Activated naive CD4-positive, alpha-beta T cell treated with anti-CD3 and anti-CD28 coated beads for 36 hours (primary cell): ENCODE measurements around the gene ZNF827. TPM values are rescaled to one million over a fixed set of nuclear protein-coding genes. Genes with fewer than 3 reads are reported as not detected.

Experiments
- CTCF ChIA-PET: fragments of 350-600 bp; sonication (Branson Sonifier 250); formaldehyde crosslinking; loops from one replicate; lab custom pipeline; 2021; ENCODE audit warnings: antibody characterized with exemption; lab: Charles Lee
- DNase-seq: peaks from one replicate; pipeline ENCODE4 v3.0.0-alpha.2; 2020
- H3K27ac Mint-ChIP-seq: one replicate; pipeline ENCODE4 v1.8.0; 2021; ENCODE audit warnings: mild to moderate bottlenecking, mixed read lengths
- H3K27me3 Mint-ChIP-seq: one replicate; pipeline ENCODE4 v1.8.0; 2021; ENCODE audit warnings: low read depth, mixed read lengths
- H3K36me3 Mint-ChIP-seq: one replicate; pipeline ENCODE4 v1.8.0; 2021; ENCODE audit warnings: low read depth, mixed read lengths
- H3K4me1 Mint-ChIP-seq: one replicate; pipeline ENCODE4 v1.8.0; 2021; ENCODE audit warnings: low read depth, mixed read lengths
- H3K4me3 Mint-ChIP-seq: one replicate; pipeline ENCODE4 v1.8.0; 2021; ENCODE audit warnings: mild to moderate bottlenecking, moderate library complexity, mixed read lengths
- H3K9me3 Mint-ChIP-seq: one replicate; pipeline ENCODE4 v1.8.0; 2021; ENCODE audit warnings: mixed read lengths
- intact Hi-C: fragments of 100-400 bp; cut with micrococcal nuclease; formaldehyde crosslinking; loops from one replicate; pipeline ENCODE4 v1.15.1; 2023
- total RNA-seq, 2 experiments: library from RNA; stranded (reverse); gene quantifications; one replicate each; pipeline ENCODE4 v1.2.3, GENCODE V29; 2021

The ZNF827 gene
- total RNA-seq, 2 experiments from 2014 or later, result 15.6 to 17.5 TPM

DNA sequence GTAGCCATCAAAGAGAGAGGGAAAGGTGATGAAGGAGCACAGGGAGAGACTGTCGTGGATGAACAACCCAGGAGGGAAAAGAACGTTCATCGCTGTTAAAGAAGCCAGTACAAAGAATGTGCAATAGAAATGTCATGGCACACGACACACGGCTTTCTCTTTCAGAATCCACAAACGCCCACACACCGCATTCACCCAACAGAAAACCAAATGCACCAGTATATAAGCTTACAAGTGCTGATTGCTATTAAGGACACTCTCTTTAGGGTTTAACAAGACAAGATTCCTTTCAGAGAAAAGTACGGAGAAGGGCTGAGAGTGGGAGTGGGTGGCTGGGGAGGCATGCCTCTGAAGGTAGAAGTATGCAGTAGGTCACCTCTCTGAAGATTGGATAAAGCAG, 178.4 kb downstream of the ZNF827 start:
- H3K36me3 Mint-ChIP-seq, result peaks cover 48% of the 10 kb centered on the region
- intact Hi-C loops, result no loop called here
- H3K27me3 Mint-ChIP-seq, result no peaks in the 10 kb centered on the region
- CTCF ChIA-PET, result no interaction called here
- no peaks in the 10 kb centered on the region for H3K9me3 Mint-ChIP-seq
- no peak overlapping the region for H3K27ac Mint-ChIP-seq
- H3K4me1 Mint-ChIP-seq, result peaks cover 7% of the 10 kb centered on the region
- DNase-seq, result no peak
- no peak overlapping the region for H3K4me3 Mint-ChIP-seq

DNA sequence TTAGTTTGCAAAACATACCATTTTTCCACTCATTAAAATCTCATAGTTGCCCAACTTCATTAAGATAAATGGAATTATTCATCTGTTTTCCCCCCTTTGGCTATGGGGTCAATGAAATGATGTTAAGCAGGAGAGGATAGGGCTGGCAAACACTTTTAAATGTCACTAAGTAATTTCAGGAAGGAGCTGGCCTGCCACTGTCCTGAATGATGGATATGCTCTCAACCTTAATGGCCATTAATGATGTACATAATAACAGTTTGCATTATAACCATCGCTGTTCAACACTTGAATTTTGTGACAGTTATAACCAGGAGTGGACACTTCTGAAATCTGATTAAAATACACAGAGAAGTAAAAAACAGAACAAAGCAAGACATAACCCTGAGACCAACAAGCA, 181.4 kb downstream of the ZNF827 start:
- no peaks in the 10 kb centered on the region for H3K27me3 Mint-ChIP-seq
- H3K36me3 Mint-ChIP-seq, result peaks cover 25% of the 10 kb centered on the region
- DNase-seq, result no peak
- intact Hi-C loops, result no loop called here
- no peaks in the 10 kb centered on the region for H3K9me3 Mint-ChIP-seq
- no peak overlapping the region for H3K27ac Mint-ChIP-seq
- H3K4me3 Mint-ChIP-seq, result no peak overlapping the region
- CTCF ChIA-PET, result interaction anchor here (1.0 kb wide), 1 partner anchor 51 kb away, joined by 3 read pairs; no protein-coding TSS in a partner anchor
- peaks cover 7% of the 10 kb centered on the region for H3K4me1 Mint-ChIP-seq

DNA sequence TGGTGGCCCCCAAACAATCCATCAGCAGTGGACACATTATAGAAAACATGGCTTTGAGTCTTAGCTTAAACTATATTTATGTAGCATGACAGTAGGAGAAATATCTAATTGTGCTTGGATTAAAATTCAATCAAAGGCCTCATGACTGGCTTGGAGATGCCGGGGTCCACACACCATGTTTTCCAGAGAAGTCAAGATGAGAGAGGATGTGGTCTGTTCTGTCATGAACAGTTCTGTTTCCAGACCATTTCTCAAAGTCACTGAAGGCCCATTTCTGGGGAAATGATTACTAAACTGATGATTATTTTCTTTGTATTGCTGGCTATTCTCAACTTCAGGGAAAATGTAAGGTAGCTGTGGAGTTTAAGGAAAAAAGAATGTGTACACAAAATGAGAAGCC, 182.4 kb downstream of the ZNF827 start:
- Mint-ChIP-seq H3K27ac (no peak overlapping the region), H3K9me3 (no peaks in the 10 kb centered on the region), H3K36me3 (peaks cover 20% of the 10 kb centered on the region), H3K4me1 (peaks cover 7% of the 10 kb centered on the region), H3K27me3 (peaks cover 2% of the 10 kb centered on the region), H3K4me3 (no peak overlapping the region)
- intact Hi-C loops, result no loop called here
- CTCF ChIA-PET, result interaction anchor here (0.5 to 1.0 kb wide), 2 partner anchors 25 to 52 kb away, joined by 3 read pairs; no protein-coding TSS in a partner anchor
- DNase-seq, result no peak

DNA sequence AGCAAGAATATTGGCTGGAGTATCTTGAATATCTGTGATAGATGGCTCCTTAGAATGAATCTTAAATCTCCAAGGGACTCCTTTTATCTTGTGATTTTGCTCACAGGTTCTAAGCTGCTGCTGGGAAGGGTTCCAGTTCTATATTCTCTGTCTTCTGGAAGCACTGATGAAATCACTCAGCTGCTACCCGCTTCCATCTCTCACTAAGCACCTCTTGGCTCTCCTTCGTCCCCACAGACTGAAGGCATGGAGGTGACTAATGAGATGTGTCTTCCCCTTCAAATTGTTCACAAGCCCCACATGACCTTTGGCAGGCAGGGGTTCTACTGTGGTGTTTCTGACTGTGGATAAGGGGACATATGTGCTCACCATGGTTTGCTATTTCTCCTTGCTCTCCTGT, 182.8 kb downstream of the ZNF827 start:
- H3K27me3 Mint-ChIP-seq, result peaks cover 6% of the 10 kb centered on the region
- H3K4me3 Mint-ChIP-seq, result no peak overlapping the region
- H3K4me1 Mint-ChIP-seq, result peaks cover 7% of the 10 kb centered on the region
- intact Hi-C loops, result no loop called here
- no peak for DNase-seq
- H3K9me3 Mint-ChIP-seq, result no peaks in the 10 kb centered on the region
- CTCF ChIA-PET, result interaction anchor here (0.5 kb wide), 1 partner anchor 26 kb away, joined by 3 read pairs; no protein-coding TSS in a partner anchor
- peaks cover 17% of the 10 kb centered on the region for H3K36me3 Mint-ChIP-seq
- no peak overlapping the region for H3K27ac Mint-ChIP-seq

DNA sequence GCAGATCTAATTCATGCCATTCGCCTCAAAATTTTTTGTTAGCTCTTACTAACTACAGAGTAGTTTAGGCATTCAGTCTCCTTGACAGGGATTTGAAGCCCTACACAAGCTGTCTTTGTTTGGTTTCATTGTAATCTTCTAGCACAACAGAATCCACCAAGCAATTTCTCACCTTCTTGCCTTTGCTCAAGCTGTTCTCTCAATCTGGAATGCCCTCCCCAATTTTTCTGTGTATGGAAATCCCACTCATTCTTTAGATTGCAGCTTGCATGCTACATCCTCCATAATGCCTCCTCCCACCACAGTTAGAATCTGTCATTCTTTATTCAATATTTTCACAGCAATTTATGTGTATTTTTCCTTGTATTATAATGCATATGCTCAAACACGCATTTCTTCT, 195.0 kb downstream of the ZNF827 start:
- intact Hi-C loops, result no loop called here
- H3K9me3 Mint-ChIP-seq, result no peaks in the 10 kb centered on the region
- CTCF ChIA-PET, result interaction anchor here (0.6 kb wide), 1 partner anchor 511 kb away, joined by 3 read pairs; no protein-coding TSS in a partner anchor
- peaks cover 25% of the 10 kb centered on the region for H3K27me3 Mint-ChIP-seq
- no peaks in the 10 kb centered on the region for H3K4me1 Mint-ChIP-seq
- no peaks in the 10 kb centered on the region for H3K36me3 Mint-ChIP-seq
- no peak overlapping the region for H3K4me3 Mint-ChIP-seq
- no peak overlapping the region for H3K27ac Mint-ChIP-seq
- no peak for DNase-seq

DNA sequence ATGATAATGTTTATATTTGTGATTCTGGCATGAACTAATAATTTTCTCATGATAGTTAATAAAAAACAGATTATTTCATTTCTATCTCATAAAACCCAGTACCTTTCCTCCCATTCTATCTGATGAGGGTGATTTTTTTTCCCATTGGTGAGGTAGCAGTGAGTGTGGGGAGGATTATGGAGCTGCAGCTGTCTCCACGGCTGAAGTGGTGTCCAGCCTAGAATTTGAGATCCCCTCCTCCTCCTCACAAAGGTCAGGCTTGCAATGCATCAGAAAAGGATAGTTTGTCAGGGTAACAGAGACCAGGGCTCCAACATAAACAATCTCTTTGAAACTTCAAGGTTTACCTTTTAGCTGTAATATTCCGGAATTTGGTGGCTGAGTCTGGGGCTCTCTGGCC, 197.8 kb downstream of the ZNF827 start:
- no peak for DNase-seq
- Mint-ChIP-seq H3K27me3 (peaks cover 10% of the 10 kb centered on the region), H3K36me3 (no peaks in the 10 kb centered on the region), H3K9me3 (no peaks in the 10 kb centered on the region), H3K27ac (no peak overlapping the region), H3K4me1 (no peaks in the 10 kb centered on the region), H3K4me3 (no peak overlapping the region)
- intact Hi-C loops, result no loop called here
- CTCF ChIA-PET, result no interaction called here

DNA sequence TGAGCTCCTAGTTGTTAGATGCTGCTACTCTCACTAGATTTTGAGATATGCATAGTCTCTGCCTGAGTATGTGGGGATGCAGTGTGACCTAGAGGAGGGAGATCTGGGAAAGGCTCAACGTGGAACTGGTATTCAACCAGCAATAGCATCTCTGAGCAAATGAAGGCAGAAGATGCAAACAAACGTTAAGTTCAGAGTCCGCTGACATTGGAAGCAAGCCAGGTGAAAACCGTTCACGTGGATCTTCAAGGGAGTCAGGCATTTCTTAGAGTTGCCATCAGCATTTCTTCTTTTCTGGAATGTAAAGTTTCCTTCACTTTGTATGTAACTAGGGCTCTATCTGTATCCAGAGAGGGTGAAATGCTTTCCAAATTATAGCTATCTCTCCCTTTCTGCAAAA, 198.8 kb downstream of the ZNF827 start:
- Mint-ChIP-seq H3K4me1 (no peaks in the 10 kb centered on the region), H3K4me3 (no peak overlapping the region), H3K36me3 (no peaks in the 10 kb centered on the region), H3K27ac (no peak overlapping the region), H3K27me3 (peaks cover 5% of the 10 kb centered on the region), H3K9me3 (no peaks in the 10 kb centered on the region)
- intact Hi-C loops, result loop anchor here (10.0 kb wide), 1 partner anchor 255 kb away; the partner anchor contains the start of gene SMAD1
- DNase-seq, result no peak
- CTCF ChIA-PET, result interaction anchor here (0.6 to 1.5 kb wide), 2 partner anchors 16 to 77 kb away, joined by 3 to 5 read pairs; no protein-coding TSS in a partner anchor

DNA sequence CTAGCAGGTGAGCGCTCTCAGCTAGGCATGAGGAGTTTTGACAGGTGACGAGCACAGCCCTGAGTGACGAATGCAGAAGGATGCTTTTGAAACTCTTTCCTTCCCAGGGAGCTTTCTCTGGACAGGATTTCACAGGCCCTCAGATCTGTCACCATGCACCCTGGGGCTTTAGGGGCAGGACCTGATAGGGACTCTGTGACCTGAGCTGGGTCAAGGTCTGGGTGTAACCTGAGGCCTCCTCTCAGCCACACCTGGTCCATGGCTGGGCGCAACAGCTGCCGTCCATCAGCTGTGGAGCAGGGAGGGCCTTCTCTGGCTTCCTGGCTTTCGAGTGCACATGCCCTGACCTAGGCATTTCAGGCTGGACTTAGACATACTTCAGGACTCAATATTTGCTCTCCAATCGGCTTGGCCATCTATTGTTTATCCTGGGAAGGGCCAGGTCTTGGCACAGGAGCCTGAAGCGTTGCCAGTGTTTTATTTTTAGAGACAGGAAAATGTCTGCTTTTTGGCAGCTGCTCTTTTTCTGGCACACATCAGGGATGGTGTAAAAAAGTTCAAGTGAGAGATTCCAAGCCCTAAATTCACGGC, 202.3 kb downstream of the ZNF827 start:
- H3K27me3 Mint-ChIP-seq, result peaks cover 2% of the 10 kb centered on the region
- intact Hi-C loops, result loop anchor here (10.0 kb wide), 1 partner anchor 252 kb away; the partner anchor contains the start of gene SMAD1
- H3K27ac Mint-ChIP-seq, result no peak overlapping the region
- H3K36me3 Mint-ChIP-seq, result no peaks in the 10 kb centered on the region
- no peak for DNase-seq
- no peaks in the 10 kb centered on the region for H3K9me3 Mint-ChIP-seq
- peaks cover 7% of the 10 kb centered on the region for H3K4me1 Mint-ChIP-seq
- CTCF ChIA-PET, result no interaction called here
- H3K4me3 Mint-ChIP-seq, result no peak overlapping the region

DNA sequence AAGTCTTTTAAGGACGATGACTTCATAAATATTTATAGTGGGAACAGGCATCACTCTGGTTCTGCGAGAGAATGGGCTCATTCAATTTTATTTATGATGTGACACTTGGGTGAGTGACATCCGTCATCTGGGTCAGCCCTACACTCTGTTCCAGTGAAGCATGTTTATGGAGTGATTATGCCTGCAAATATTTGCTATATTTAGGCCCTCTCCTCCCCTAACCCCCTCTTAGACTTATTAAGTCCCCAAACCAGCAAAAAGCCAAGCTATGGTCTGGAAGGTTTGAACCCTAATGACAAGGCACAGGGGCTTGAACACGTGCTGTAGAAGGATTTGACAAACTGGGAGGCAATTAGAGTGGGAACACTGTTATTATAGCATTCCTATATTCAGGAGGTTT, 202.8 kb downstream of the ZNF827 start:
- CTCF ChIA-PET, result no interaction called here
- H3K27me3 Mint-ChIP-seq, result peaks cover 4% of the 10 kb centered on the region
- no peak for DNase-seq
- intact Hi-C loops, result loop anchor here (10.0 kb wide), 1 partner anchor 251 kb away; the partner anchor contains the start of gene SMAD1
- H3K9me3 Mint-ChIP-seq, result no peaks in the 10 kb centered on the region
- no peaks in the 10 kb centered on the region for H3K36me3 Mint-ChIP-seq
- H3K4me1 Mint-ChIP-seq, result peaks cover 7% of the 10 kb centered on the region
- H3K4me3 Mint-ChIP-seq, result no peak overlapping the region
- no peak overlapping the region for H3K27ac Mint-ChIP-seq

DNA sequence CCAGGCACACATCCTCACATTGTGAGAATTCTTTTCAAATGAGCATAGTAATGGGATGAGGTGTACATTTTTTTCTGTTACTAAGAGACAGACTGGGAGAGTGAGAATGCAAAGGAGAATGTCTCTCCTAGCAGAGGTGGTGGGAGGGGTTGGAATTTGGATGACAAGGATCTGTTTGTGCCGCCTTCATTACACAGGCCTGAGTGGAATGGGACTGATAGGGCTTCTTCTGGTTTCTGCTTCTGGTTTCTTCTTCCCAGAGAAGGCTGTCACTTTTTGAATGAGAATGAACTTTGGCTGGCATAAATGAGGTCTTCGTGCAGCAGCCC, 203.3 kb downstream of the ZNF827 start:
- Mint-ChIP-seq H3K36me3 (no peaks in the 10 kb centered on the region), H3K4me1 (peaks cover 7% of the 10 kb centered on the region), H3K9me3 (no peaks in the 10 kb centered on the region), H3K4me3 (no peak overlapping the region), H3K27ac (no peak overlapping the region), H3K27me3 (peaks cover 6% of the 10 kb centered on the region)
- CTCF ChIA-PET, result no interaction called here
- intact Hi-C loops, result loop anchor here (10.0 kb wide), 1 partner anchor 251 kb away; the partner anchor contains the start of gene SMAD1
- DNase-seq, result no peak

DNA sequence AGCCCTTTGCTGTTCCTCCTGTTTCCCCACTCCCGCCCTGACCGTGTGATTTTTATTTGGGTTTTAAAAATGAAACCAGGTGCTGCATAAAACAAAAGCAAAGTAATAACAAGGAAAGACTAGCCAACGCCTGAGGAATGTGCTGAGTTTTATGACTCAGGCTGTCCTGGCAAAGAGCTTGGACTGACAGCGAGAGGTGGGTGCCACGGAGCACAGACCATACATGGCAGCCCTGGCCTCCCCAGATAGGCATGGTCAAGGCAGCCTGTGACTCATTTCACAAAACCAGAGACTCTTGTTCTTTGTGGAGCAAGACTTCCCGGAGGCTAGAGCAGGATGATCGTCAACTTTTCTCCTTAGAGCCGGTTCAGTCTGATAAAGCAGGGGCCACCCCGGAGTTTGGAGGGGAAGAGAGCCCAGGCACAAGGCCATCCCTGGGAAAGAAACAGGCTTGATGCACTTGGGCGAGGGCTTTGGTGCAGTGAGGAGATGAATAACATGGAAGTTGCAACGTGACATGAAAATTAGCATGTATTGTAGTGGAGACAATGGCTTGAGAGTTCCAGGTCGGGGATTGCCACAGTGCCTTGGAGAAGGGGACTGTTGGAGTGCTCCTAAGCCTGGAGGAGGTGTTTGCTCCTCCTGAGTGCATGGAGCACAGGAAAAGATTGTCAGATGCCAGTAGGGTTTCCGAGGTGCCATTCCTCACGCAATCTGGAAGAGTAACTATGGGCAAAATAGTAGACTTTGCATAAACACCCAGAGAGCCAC, 203.9 kb downstream of the ZNF827 start:
- H3K36me3 Mint-ChIP-seq, result no peaks in the 10 kb centered on the region
- no peaks in the 10 kb centered on the region for H3K9me3 Mint-ChIP-seq
- no peak for DNase-seq
- peaks cover 6% of the 10 kb centered on the region for H3K27me3 Mint-ChIP-seq
- H3K4me3 Mint-ChIP-seq, result no peak overlapping the region
- no peak overlapping the region for H3K27ac Mint-ChIP-seq
- CTCF ChIA-PET, result no interaction called here
- intact Hi-C loops, result loop anchor here (5.0 to 10.0 kb wide), 4 partner anchors 250 to 1883 kb away; partner anchors contain the start of genes SLC10A7, SMAD1 and TMEM184C
- H3K4me1 Mint-ChIP-seq, result peaks cover 7% of the 10 kb centered on the region

DNA sequence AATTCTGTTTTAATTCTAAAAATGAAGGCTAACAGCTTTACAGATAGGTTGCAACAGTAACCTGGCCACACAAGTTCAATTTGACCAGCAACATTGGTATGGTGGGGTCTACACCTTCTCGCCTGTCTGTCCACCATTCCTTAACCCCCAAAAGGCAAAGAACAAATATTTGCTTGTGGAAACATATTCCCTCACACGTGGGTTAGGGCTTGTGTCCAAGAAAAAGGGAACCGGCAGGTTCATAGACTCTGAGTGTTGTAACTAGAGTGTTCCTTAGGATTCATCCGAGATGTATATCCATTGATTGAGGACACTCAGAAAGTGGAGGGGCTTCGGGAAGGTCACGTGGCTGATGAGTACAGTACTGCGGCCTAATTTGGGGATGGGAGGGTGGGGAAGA, 204.6 kb downstream of the ZNF827 start:
- Mint-ChIP-seq H3K9me3 (no peaks in the 10 kb centered on the region), H3K4me1 (peaks cover 7% of the 10 kb centered on the region), H3K27me3 (peaks cover 10% of the 10 kb centered on the region), H3K36me3 (no peaks in the 10 kb centered on the region), H3K4me3 (peak overlapping the region; percentile 75), H3K27ac (no peak overlapping the region)
- intact Hi-C loops, result loop anchor here (5.0 to 10.0 kb wide), 4 partner anchors 249 to 1883 kb away; partner anchors contain the start of genes SLC10A7, SMAD1 and TMEM184C
- DNase-seq, result no peak
- CTCF ChIA-PET, result interaction anchor here (0.6 kb wide), 1 partner anchor 466 kb away, joined by 3 read pairs; no protein-coding TSS in a partner anchor
